HEK293T (cell line): ENCODE data around the gene TEC.
"Not testable (repeated sequence)": the region's sequence is repeated elsewhere in the genome, so short reads cannot be mapped to it uniquely, and the experiment has no call there.

Source experiments
- CTCF ChIA-PET: fragments of 350-600 bp; formaldehyde crosslinking; extraction: SDS; loops from one replicate; lab custom pipeline; 2021; ENCODE audit warnings: antibody characterized with exemption, inconsistent platforms; lab: Yijun Ruan, JAX
- POLR2A ChIA-PET: fragments of 350-600 bp; formaldehyde crosslinking; extraction: SDS; loops from one replicate; lab custom pipeline; 2020; ENCODE audit warnings: antibody characterized with exemption, inconsistent platforms; lab: Yijun Ruan, JAX
- DNase-seq: peaks from one replicate; pipeline ENCODE4 v3.0.0; 2012; ENCODE audit warnings: mixed read lengths; ENCODE audit errors: extremely low spot score
- ARNT ChIP-seq: fragments of 450-650 bp; IDR thresholded peaks from 2 replicates; pipeline ENCODE4 v1.6.1; 2017; ENCODE audit warnings: mild to moderate bottlenecking
- BHLHE40 ChIP-seq: fragments of 450-650 bp; IDR thresholded peaks from 2 replicates; pipeline ENCODE4 v1.6.1; 2016; ENCODE audit warnings: mild to moderate bottlenecking, moderate library complexity, borderline replicate concordance
- CTBP1 ChIP-seq: fragments of 450-650 bp; IDR thresholded peaks from 2 replicates; pipeline ENCODE4 v1.6.1; 2016; ENCODE audit warnings: borderline replicate concordance
- ELF4 ChIP-seq: fragments of 450-650 bp; IDR thresholded peaks from 2 replicates; pipeline ENCODE4 v1.6.1; 2017; ENCODE audit warnings: antibody characterized with exemption
- FOXA1 ChIP-seq: fragments of 450-650 bp; IDR thresholded peaks from 2 replicates; pipeline ENCODE4 v1.6.1; 2016; ENCODE audit warnings: mild to moderate bottlenecking
- FOXK2 ChIP-seq: fragments of 450-650 bp; IDR thresholded peaks from 2 replicates; pipeline ENCODE4 v1.6.1; 2016; ENCODE audit warnings: mild to moderate bottlenecking
- FOXM1 ChIP-seq: fragments of 450-650 bp; IDR thresholded peaks from 2 replicates; pipeline ENCODE4 v1.6.1; 2017; ENCODE audit warnings: mild to moderate bottlenecking, borderline replicate concordance
- HDGF ChIP-seq: fragments of 450-650 bp; IDR thresholded peaks from 2 replicates; pipeline ENCODE4 v1.6.1; 2017; ENCODE audit warnings: antibody characterized with exemption, borderline replicate concordance
- L3MBTL2 ChIP-seq: fragments of 450-650 bp; conservative IDR thresholded peaks from 2 replicates; pipeline ENCODE4 v1.6.1; 2016; ENCODE audit warnings: mild to moderate bottlenecking
- LEF1 ChIP-seq: fragments of 450-650 bp; IDR thresholded peaks from 2 replicates; pipeline ENCODE4 v1.6.1; 2017; ENCODE audit warnings: mild to moderate bottlenecking, borderline replicate concordance
- NFRKB ChIP-seq: fragments of 450-650 bp; IDR thresholded peaks from 2 replicates; pipeline ENCODE4 v1.6.1; 2016; ENCODE audit warnings: mild to moderate bottlenecking, moderate library complexity
- SP1 ChIP-seq: fragments of 450-650 bp; IDR thresholded peaks from 2 replicates; pipeline ENCODE4 v1.6.1; 2017
- SUZ12 ChIP-seq: fragments of 450-650 bp; IDR thresholded peaks from 2 replicates; pipeline ENCODE4 v1.6.1; 2016; ENCODE audit warnings: mild to moderate bottlenecking
- TARDBP ChIP-seq: fragments of 450-650 bp; IDR thresholded peaks from 2 replicates; pipeline ENCODE4 v1.6.1; 2016
- ZNF384 ChIP-seq: fragments of 450-650 bp; IDR thresholded peaks from 2 replicates; pipeline ENCODE4 v1.6.1; 2016
- TF ChIP-seq, protein P1 (sequence below): fragments of 450-650 bp; IDR thresholded peaks from 2 replicates; pipeline ENCODE4 v1.6.1; 2016

TEC gene

DNA sequence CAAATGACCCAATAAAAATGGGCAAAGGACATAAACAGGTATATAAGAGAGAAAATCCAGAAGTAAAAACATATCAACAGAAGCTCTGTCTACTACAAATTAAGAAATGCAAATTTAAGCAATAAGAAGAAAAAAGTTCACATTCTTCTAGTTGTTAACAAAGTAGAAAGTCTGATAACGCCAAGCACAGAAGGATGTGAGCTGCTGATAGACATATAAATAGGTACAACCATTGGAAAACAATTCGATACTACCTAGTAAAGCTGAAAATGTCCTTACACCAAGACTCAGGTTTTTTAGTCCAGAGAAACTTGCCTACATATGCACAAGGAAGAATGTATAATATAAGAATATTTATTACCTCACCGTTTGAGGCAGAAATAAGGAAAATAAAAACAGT, 35.9 kb upstream of the TEC start:
- no peak for DNase-seq
- no peak for TF ChIP-seq FOXM1
- TF ChIP-seq, protein P1, sequence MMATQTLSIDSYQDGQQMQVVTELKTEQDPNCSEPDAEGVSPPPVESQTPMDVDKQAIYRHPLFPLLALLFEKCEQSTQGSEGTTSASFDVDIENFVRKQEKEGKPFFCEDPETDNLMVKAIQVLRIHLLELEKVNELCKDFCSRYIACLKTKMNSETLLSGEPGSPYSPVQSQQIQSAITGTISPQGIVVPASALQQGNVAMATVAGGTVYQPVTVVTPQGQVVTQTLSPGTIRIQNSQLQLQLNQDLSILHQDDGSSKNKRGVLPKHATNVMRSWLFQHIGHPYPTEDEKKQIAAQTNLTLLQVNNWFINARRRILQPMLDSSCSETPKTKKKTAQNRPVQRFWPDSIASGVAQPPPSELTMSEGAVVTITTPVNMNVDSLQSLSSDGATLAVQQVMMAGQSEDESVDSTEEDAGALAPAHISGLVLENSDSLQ, result no peak
- TF ChIP-seq SUZ12, result no peak
- TF ChIP-seq BHLHE40, result no peak
- no peak for TF ChIP-seq SP1
- no peak for TF ChIP-seq FOXK2
- no peak for TF ChIP-seq LEF1
- no peak for TF ChIP-seq HDGF
- TF ChIP-seq ELF4, result no peak
- TF ChIP-seq L3MBTL2, result no peak
- TF ChIP-seq NFRKB, result no peak
- no peak for TF ChIP-seq FOXA1
- ChIA-PET POLR2A (no interaction called here), CTCF (no interaction called here)

DNA sequence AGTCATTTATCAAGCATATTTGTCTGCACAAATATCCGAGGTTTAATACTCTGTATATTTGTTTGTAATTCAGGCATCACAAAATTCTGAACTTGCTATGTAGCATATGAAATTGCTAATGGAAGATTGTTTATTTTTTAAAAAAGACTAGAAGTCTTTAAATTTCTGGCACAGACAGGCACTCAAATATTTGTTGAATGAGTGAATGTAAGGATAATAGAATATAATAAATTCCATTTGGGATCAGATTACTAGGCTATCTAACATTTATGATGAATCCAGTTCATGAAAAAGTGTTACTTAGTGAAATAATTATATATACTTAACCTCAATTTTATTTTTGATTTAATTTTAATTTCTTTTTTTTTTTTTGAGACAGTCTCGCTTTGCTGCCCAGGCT, 30.4 kb upstream of the TEC start:
- no peak for DNase-seq
- ChIA-PET POLR2A (no interaction called here), CTCF (interaction anchor here (0.8 kb wide), 1 partner anchor 35 kb away, joined by 3 read pairs; no protein-coding TSS in a partner anchor)
- no peak for TF ChIP-seq FOXK2
- no peak for TF ChIP-seq SP1
- no peak for TF ChIP-seq ARNT
- TF ChIP-seq FOXM1, result no peak
- no peak for TF ChIP-seq CTBP1
- no peak for TF ChIP-seq NFRKB
- no peak for TF ChIP-seq BHLHE40
- TF ChIP-seq ZNF384, result no peak
- TF ChIP-seq SUZ12, result no peak
- no peak for TF ChIP-seq ELF4
- TF ChIP-seq HDGF, result no peak
- no peak for TF ChIP-seq TARDBP
- no peak for TF ChIP-seq FOXA1
- TF ChIP-seq LEF1, result no peak
- no peak for TF ChIP-seq L3MBTL2
- TF ChIP-seq, protein P1, result no peak

DNA sequence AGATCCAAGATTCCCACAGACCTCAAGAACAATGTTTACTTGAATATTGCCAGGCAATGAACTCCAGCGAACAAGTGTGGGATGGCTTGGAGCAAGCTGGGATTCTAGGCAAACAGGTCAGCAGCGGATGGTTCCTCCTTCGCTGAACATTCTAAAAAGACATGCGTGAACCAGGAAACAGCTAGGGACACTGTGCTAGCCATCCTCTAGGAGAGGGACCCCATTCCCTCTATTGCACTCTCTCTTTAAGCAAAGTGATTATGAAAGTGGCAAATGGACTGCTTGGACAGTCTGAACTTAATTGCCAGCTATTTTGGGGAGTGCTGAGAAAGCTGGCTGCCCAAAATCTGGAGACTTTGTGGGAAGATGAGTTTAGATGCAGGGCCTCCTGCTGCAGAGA, 29.9 kb upstream of the TEC start:
- CTCF ChIA-PET, result no interaction called here
- DNase-seq, result no peak
- TF ChIP-seq LEF1 (no peak), TARDBP (no peak), HDGF (no peak), SUZ12 (no peak), BHLHE40 (no peak), ZNF384 (no peak), ELF4 (no peak), SP1 (no peak), FOXK2 (no peak), NFRKB (no peak), CTBP1 (no peak), FOXA1 (no peak), FOXM1 (no peak), L3MBTL2 (no peak), ARNT (no peak)
- TF ChIP-seq, protein P1, result no peak
- POLR2A ChIA-PET, result no interaction called here

DNA sequence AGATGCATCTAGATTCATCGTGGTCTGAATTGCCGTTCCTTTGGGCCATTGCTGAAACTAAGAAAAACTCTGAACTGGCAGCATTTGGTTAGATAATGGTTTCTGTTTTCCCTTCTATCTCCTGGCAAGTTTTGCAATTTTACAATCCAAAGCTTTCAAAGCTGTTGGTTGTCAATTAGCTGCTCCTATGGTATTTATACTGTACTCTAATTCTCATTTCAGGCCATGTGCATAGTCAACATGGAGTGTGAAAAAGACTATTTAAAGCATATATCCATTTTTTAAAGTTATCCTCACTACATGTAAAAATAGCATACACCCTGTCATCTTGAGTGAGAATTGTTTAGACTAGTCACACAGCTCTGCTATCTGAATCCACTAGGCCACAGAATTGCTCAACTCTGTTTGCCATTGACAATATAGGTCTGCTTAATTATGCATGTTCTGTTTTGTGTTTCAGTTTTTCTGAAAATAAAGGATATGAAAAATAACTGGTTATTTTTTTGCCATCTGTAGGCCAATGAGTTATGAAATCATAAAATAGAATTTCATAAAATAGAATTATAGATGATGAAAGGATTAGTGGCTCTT, 27.7 kb upstream of the TEC start:
- CTCF ChIA-PET, result no interaction called here
- no peak for DNase-seq
- POLR2A ChIA-PET, result no interaction called here
- no peak for TF ChIP-seq BHLHE40
- no peak for TF ChIP-seq FOXM1
- TF ChIP-seq ZNF384, result no peak
- no peak for TF ChIP-seq HDGF
- TF ChIP-seq ARNT, result no peak
- TF ChIP-seq FOXK2, result no peak
- TF ChIP-seq LEF1, result no peak
- TF ChIP-seq SP1, result no peak
- no peak for TF ChIP-seq L3MBTL2
- no peak for TF ChIP-seq FOXA1
- TF ChIP-seq ELF4, result no peak
- no peak for TF ChIP-seq NFRKB
- TF ChIP-seq CTBP1, result no peak
- no peak for TF ChIP-seq TARDBP
- TF ChIP-seq SUZ12, result no peak
- TF ChIP-seq, protein P1, result no peak

DNA sequence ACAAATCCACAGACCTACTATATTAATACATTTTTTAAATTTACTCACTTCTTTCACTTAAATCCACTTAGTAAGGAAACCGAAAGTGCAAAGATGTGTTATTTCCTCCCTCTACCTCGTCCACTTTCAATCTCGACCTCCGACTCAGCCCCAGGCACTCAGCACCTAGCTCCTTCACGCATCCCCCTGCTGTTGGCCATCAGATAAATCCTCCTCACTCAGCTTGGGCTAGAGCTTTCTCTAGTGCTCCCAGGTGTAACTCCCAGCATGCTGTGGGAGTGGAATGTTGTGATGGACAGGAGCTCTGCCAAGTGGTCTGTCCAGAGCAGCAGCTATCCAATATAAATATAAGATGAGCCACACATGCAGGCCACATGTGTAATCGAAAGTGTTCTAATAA, 26.7 kb upstream of the TEC start:
- POLR2A ChIA-PET, result no interaction called here
- CTCF ChIA-PET, result interaction anchor here (0.7 kb wide), 1 partner anchor 170 kb away, joined by 3 read pairs; no protein-coding TSS in a partner anchor
- no peak for TF ChIP-seq ARNT
- TF ChIP-seq LEF1, result no peak
- TF ChIP-seq TARDBP, result no peak
- no peak for TF ChIP-seq NFRKB
- TF ChIP-seq FOXA1, result no peak
- no peak for TF ChIP-seq ZNF384
- no peak for DNase-seq

DNA sequence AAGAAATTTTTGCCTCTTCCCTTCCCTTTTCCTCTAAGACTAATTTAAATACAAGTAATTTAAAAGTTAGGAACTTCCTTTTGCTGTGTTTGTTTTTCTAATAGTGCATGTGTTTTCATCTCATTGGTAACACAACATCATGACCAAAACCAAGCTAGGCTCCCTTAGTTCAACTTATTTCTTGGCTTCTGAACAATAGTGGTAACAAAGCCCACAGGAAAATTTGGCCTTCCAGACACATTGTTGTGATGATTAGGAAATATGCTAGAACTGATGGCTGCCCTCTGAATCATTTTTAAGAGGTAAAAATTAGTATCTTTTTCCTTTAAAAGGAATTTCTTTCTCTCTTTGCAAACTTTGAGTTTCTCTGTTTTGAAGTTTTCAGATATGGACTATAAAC, 25.5 kb upstream of the TEC start:
- DNase-seq, result no peak
- TF ChIP-seq NFRKB (no peak), FOXA1 (no peak), LEF1 (no peak), FOXM1 (no peak), TARDBP (no peak), ELF4 (no peak)
- ChIA-PET POLR2A (no interaction called here), CTCF (no interaction called here)

DNA sequence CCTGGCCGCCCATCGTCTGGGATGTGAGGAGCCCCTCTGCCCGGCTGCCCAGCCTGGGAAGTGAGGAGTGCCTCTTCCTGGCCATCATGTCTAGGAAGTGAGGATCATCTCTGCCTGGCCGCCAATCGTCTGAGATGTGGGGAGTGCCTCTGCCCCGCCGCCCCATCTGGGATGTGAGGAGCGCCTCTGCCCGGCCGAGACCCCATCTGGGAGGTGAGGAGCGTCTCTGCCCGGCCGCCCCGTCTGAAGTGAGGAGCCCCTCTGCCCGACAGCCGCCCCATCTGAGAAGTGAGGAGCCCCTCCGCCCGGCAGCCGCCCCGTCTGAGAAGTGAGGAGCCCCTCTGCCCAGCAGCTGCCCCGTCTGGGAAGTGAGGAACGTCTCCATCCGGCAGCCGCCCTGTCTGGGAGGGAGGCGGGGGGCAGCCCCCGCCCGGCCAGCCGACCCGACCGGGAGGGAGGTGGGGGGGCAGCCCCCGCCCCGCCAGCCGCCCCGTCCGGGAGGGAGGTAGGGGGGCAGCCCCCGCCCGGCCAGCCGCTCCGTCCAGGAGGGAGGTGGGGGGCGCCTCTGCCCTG, 22.7 kb upstream of the TEC start:
- POLR2A ChIA-PET, CTCF ChIA-PET: not testable (repeated sequence)

More for the DNA sequence above, 22.7 kb upstream of the TEC start:
- not testable (repeated sequence) for DNase-seq
